Measurements from ENCODE around the gene ST3GAL6. TPM values are rescaled to one million over a fixed set of nuclear protein-coding genes. Genes with fewer than 3 reads are reported as not detected.

Gene ST3GAL6
- total RNA-seq, 1 experiment from 2014 or later, result not detected

GRCh38 chr3:98732286-98733052 is 30.7 kb upstream of the ST3GAL6 start:
- Histone ChIP-seq H3K4me3 (peak overlapping the region; percentile 39), H3K27me3 (replicated peaks) (peaks cover 64% of the 10 kb centered on the region), H3K27ac (no peak overlapping the region), H3K4me1 (replicated peaks) (peaks cover 16% of the 10 kb centered on the region), H3K9me3 (replicated peaks) (no peaks in the 10 kb centered on the region), H3K36me3 (no peaks in the 10 kb centered on the region)
- peak; percentile 28 to 39 for DNase-seq (ENCODE audit: low read depth in 1 of 2, low spot score in 2 of 2)

DNA sequence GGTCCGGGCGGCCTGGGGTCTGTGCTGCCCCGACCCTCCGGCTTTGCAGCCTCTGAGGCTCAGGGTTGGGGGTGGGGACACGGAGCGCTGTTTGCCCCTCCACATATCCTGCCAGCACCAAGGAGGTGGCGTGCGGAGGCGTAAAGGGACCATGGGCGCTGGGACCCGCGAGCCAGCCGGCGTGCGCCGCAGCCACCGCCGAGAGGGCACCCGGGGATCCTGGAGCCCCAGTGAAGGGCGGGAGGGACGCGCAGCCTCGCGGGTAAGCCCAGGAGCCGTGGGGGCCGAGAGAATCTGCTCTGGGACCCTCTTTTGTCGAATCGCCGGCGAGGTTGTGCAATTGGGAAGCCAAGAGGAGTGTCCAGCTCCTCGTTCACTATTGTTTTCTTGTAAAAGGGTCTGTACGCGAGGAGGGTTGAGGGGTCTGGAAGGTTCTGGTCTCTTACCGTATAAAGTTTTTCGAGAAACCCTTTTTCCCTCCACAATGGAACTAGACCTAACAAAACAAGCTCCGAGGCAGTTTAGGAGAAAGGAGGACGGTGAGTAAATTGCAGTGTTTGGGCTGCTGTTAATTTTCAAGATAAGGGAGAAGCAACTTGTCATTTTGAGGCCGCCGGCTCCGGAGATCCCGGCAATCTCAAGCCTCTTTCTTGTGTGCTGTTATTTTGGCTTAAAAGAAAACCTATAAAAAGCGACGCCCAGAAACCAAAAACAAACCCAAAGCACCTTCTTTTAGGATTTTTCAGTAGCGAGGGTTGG is 29.9 kb upstream of the ST3GAL6 start:
- H3K9me3 ChIP-seq (replicated peaks), result no peaks in the 10 kb centered on the region
- peaks cover 16% of the 10 kb centered on the region for H3K4me1 ChIP-seq (replicated peaks)
- H3K27me3 ChIP-seq (replicated peaks), result peaks cover 58% of the 10 kb centered on the region
- DNase-seq (ENCODE audit: low read depth in 1 of 2, low spot score in 2 of 2), result peak in 1 of 2 experiments; percentile 10
- no peaks in the 10 kb centered on the region for H3K36me3 ChIP-seq
- H3K4me3 ChIP-seq, result peak overlapping the region; percentile 39
- H3K27ac ChIP-seq, result no peak overlapping the region

GRCh38 chr3:98733812-98734281 is 29.3 kb upstream of the ST3GAL6 start:
- no peak for DNase-seq (ENCODE audit: low read depth in 1 of 2, low spot score in 2 of 2)
- Histone ChIP-seq H3K36me3 (no peaks in the 10 kb centered on the region), H3K27ac (no peak overlapping the region), H3K4me1 (replicated peaks) (peaks cover 16% of the 10 kb centered on the region), H3K9me3 (replicated peaks) (no peaks in the 10 kb centered on the region), H3K27me3 (replicated peaks) (peaks cover 62% of the 10 kb centered on the region), H3K4me3 (no peak overlapping the region)

GRCh38 chr3:98734306-98734705 is 28.8 kb upstream of the ST3GAL6 start:
- no peaks in the 10 kb centered on the region for H3K9me3 ChIP-seq (replicated peaks)
- H3K4me3 ChIP-seq, result no peak overlapping the region
- DNase-seq (ENCODE audit: low read depth in 1 of 2, low spot score in 2 of 2), result no peak
- H3K36me3 ChIP-seq, result no peaks in the 10 kb centered on the region
- H3K27me3 ChIP-seq (replicated peaks), result peaks cover 65% of the 10 kb centered on the region
- peaks cover 16% of the 10 kb centered on the region for H3K4me1 ChIP-seq (replicated peaks)
- H3K27ac ChIP-seq, result no peak overlapping the region

DNA sequence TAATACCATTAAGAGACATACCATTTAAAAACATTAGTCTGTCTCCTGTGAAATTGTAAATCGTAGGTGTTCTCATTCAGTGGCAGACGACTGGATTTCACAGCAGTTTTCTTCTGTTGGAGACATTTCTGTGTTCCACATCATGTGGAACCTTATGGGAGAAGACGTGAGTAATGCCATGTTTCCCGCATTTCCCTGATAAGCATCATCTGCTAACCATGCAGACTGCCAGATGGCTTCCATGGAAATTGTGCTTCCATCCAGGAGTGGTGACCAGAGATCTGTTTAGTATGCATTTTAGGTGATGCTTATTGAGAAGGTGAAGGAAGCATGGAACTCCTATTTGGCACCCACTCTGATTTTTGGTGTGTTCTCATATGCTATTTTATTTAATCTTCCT is 28.4 kb upstream of the ST3GAL6 start:
- H3K36me3 ChIP-seq, result no peaks in the 10 kb centered on the region
- no peak overlapping the region for H3K4me3 ChIP-seq
- peaks cover 62% of the 10 kb centered on the region for H3K27me3 ChIP-seq (replicated peaks)
- H3K27ac ChIP-seq, result no peak overlapping the region
- peaks cover 16% of the 10 kb centered on the region for H3K4me1 ChIP-seq (replicated peaks)
- DNase-seq (ENCODE audit: low read depth in 1 of 2, low spot score in 2 of 2), result no peak
- no peaks in the 10 kb centered on the region for H3K9me3 ChIP-seq (replicated peaks)

GRCh38 chr3:98735296-98735695 is 27.8 kb upstream of the ST3GAL6 start:
- Histone ChIP-seq H3K36me3 (no peaks in the 10 kb centered on the region), H3K9me3 (replicated peaks) (no peaks in the 10 kb centered on the region), H3K27me3 (replicated peaks) (peaks cover 62% of the 10 kb centered on the region), H3K4me3 (no peak overlapping the region), H3K27ac (no peak overlapping the region), H3K4me1 (replicated peaks) (peaks cover 16% of the 10 kb centered on the region)
- no peak for DNase-seq (ENCODE audit: low read depth in 1 of 2, low spot score in 2 of 2)

DNA sequence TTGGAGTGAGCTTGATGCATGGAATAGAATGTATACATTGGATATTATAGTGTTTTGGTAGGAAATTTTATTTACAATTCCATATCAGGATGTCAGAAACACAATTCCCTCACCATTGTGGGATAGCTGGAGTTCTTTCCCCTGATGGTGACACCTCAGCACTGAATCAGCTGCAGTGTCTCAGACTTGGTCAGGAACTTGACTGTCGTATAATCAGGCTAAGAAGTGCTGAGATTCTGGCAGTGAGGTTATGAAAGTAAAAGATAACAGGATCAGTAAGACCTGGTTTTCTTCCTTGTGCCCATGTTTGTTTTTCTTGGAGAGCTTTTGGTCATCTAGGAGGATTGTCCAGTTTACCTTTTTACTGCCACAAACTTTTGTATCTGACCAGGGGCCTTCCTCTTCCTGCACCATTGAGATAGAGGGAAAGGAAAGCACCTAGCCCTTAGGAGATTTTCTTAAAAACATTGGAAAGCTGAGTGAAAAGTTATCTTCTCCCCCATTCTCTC is 27.3 kb upstream of the ST3GAL6 start:
- peaks cover 60% of the 10 kb centered on the region for H3K27me3 ChIP-seq (replicated peaks)
- DNase-seq (ENCODE audit: low read depth in 1 of 2, low spot score in 2 of 2), result no peak
- H3K9me3 ChIP-seq (replicated peaks), result no peaks in the 10 kb centered on the region
- no peak overlapping the region for H3K27ac ChIP-seq
- no peak overlapping the region for H3K4me3 ChIP-seq
- peaks cover 16% of the 10 kb centered on the region for H3K4me1 ChIP-seq (replicated peaks)
- H3K36me3 ChIP-seq, result no peaks in the 10 kb centered on the region

GRCh38 chr3:98737301-98737700 is 25.8 kb upstream of the ST3GAL6 start:
- peaks cover 49% of the 10 kb centered on the region for H3K27me3 ChIP-seq (replicated peaks)
- no peak overlapping the region for H3K4me3 ChIP-seq
- no peaks in the 10 kb centered on the region for H3K36me3 ChIP-seq
- H3K27ac ChIP-seq, result no peak overlapping the region
- no peak for DNase-seq (ENCODE audit: low read depth in 1 of 2, low spot score in 2 of 2)
- no peaks in the 10 kb centered on the region for H3K9me3 ChIP-seq (replicated peaks)
- H3K4me1 ChIP-seq (replicated peaks), result peaks cover 12% of the 10 kb centered on the region

DNA sequence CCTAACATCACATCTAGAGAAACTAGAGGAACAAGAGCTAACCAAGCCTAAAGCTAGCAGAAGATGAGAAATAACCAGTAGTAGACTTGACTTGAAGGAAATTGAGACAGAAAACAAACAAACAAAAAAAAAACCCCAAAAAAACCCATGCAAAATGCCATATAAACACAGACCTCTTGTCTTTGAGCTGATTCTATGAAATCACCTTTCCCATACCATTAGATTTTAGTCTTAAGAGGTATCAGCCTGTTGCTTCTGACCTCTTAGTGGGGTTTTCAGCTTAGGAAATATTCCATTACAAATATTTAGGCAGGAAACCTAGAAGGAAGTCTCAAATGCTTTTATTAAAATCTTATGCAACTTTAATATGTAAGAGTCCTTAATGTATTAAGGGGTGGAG is 23.9 kb upstream of the ST3GAL6 start:
- Histone ChIP-seq H3K9me3 (replicated peaks) (no peaks in the 10 kb centered on the region), H3K36me3 (no peaks in the 10 kb centered on the region), H3K4me3 (no peak overlapping the region), H3K27ac (no peak overlapping the region), H3K27me3 (replicated peaks) (peaks cover 29% of the 10 kb centered on the region), H3K4me1 (replicated peaks) (no peaks in the 10 kb centered on the region)
- no peak for DNase-seq (ENCODE audit: low read depth in 1 of 2, low spot score in 2 of 2)

GRCh38 chr3:98740324-98740723 is 22.8 kb upstream of the ST3GAL6 start:
- H3K27me3 ChIP-seq (replicated peaks), result peaks cover 24% of the 10 kb centered on the region; the same call in 1 of the 2 replicates
- no peak for DNase-seq (ENCODE audit: low read depth in 1 of 2, low spot score in 2 of 2)
- H3K27ac ChIP-seq, result no peak overlapping the region

GRCh38 chr3:98741121-98741716 is 21.9 kb upstream of the ST3GAL6 start:
- DNase-seq (ENCODE audit: low read depth in 1 of 2, low spot score in 2 of 2), result no peak
- Histone ChIP-seq H3K9me3 (replicated peaks) (no peaks in the 10 kb centered on the region), H3K36me3 (no peaks in the 10 kb centered on the region), H3K4me1 (replicated peaks) (no peaks in the 10 kb centered on the region), H3K4me3 (no peak overlapping the region), H3K27ac (no peak overlapping the region), H3K27me3 (replicated peaks) (peaks cover 15% of the 10 kb centered on the region; the same call in 1 of the 2 replicates)

More at GRCh38 chr3:98740324-98740723, 22.8 kb upstream of the ST3GAL6 start:
- H3K36me3 ChIP-seq, result no peaks in the 10 kb centered on the region
- H3K4me3 ChIP-seq, result no peak overlapping the region
- H3K9me3 ChIP-seq (replicated peaks), result no peaks in the 10 kb centered on the region
- no peaks in the 10 kb centered on the region for H3K4me1 ChIP-seq (replicated peaks)

GRCh38 chr3:98743071-98743470 is 20.1 kb upstream of the ST3GAL6 start:
- Histone ChIP-seq H3K9me3 (replicated peaks) (no peaks in the 10 kb centered on the region), H3K27me3 (replicated peaks) (peaks cover 17% of the 10 kb centered on the region), H3K36me3 (no peaks in the 10 kb centered on the region), H3K27ac (no peak overlapping the region), H3K4me1 (replicated peaks) (no peaks in the 10 kb centered on the region), H3K4me3 (no peak overlapping the region)
- DNase-seq (ENCODE audit: low read depth in 1 of 2, low spot score in 2 of 2), result no peak

DNA sequence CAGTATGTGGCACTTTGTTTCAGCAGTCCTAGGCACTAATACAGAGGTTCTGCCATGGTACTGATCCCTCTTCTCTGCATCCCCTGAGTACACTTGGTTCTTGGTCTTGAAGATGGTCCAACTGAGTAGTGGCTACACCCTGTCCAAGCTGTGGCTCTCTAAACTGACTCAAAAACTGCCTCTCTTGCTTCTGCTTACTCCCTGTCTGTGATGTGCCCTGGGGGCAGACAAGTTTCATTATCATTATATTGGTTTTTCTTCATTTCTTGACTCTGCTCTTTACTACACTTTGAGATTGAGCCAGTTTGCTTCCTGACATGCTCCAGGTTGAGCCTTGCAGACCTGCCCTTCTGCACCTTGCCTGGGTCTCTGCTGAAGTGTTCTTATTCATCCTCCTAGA is 18.9 kb upstream of the ST3GAL6 start:
- no peaks in the 10 kb centered on the region for H3K9me3 ChIP-seq (replicated peaks)
- H3K27ac ChIP-seq, result no peak overlapping the region
- no peaks in the 10 kb centered on the region for H3K36me3 ChIP-seq
- DNase-seq (ENCODE audit: low read depth in 1 of 2, low spot score in 2 of 2), result no peak
- H3K27me3 ChIP-seq (replicated peaks), result peaks cover 8% of the 10 kb centered on the region
- no peaks in the 10 kb centered on the region for H3K4me1 ChIP-seq (replicated peaks)
- H3K4me3 ChIP-seq, result no peak overlapping the region
